Spleen (tissue), 7 donors: ENCODE measurements around the gene U2SURP.

Source experiments
- POLR2AphosphoS5 ChIP-seq, 3 donors: sonication (generic); formaldehyde crosslinking; IDR thresholded peaks; one replicate each; pipeline ENCODE4 v1.5.1; 2017; ENCODE audit warnings: antibody characterized with exemption in 3 of 3
- TF ChIP-seq, protein P1 (sequence below), 11 experiments: fragments of 200-600 bp in 7 of 11; fragments of 450-650 bp in 4 of 11; sonication (generic) in 4 of 11; IDR thresholded peaks in 8 of 11; conservative IDR thresholded peaks in 3 of 11; 1 replicate in 7 of 11; 2 replicates in 4 of 11; pipeline versions ENCODE4 v1.4.0 to v1.8.0; 2016 to 2021; ENCODE audit warnings: antibody characterized with exemption in 11 of 11, inconsistent platforms in 4 of 11, mild to moderate bottlenecking in 1 of 11
- donor health status: DM: no; HTN: no; CAD: no; lungs with moderate emphysema.
- donor health status: DM: no; HTN: no; CAD: no.
- donor health status: DM: no; HTN: no; CAD: no.

DNA sequence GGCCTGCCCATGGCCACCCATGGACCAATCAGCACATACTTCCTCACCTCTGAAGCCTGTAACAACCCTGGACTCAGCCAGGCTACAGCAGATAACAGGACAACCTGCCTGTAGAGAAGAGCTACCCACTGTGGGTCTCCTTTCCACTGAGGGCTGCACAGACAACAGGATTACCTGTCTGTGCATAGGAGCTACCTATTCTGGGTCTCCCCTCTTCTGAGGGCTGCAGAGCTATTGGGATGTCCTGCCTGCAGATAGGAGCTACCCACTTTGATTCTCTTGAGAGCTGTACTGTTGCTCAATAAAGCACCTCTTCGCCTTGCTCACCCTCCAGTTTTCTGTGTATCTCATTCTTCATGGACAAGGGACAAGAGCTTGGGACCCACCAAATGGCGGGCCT lies 94.4 kb downstream of the U2SURP start:
- TF ChIP-seq, protein P1, sequence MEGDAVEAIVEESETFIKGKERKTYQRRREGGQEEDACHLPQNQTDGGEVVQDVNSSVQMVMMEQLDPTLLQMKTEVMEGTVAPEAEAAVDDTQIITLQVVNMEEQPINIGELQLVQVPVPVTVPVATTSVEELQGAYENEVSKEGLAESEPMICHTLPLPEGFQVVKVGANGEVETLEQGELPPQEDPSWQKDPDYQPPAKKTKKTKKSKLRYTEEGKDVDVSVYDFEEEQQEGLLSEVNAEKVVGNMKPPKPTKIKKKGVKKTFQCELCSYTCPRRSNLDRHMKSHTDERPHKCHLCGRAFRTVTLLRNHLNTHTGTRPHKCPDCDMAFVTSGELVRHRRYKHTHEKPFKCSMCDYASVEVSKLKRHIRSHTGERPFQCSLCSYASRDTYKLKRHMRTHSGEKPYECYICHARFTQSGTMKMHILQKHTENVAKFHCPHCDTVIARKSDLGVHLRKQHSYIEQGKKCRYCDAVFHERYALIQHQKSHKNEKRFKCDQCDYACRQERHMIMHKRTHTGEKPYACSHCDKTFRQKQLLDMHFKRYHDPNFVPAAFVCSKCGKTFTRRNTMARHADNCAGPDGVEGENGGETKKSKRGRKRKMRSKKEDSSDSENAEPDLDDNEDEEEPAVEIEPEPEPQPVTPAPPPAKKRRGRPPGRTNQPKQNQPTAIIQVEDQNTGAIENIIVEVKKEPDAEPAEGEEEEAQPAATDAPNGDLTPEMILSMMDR (IDR thresholded peaks at IDR 0.05 in 8 of 11, conservative IDR thresholded peaks at IDR 0.05 in 3 of 11): no peak
- TF ChIP-seq POLR2AphosphoS5 (IDR thresholded peaks at IDR 0.05): no peak
